GM21381 (cell line): ENCODE data around the gene MNDA.
"Not testable (repeated sequence)": the region's sequence is repeated elsewhere in the genome, so short reads cannot be mapped to it uniquely, and the experiment has no call there.

ENCODE experiments used
- ATAC-seq: cut with Tn5 transposase; IDR thresholded peaks from one replicate; pipeline ENCODE4 v1.9.1; 2021; ENCODE audit warnings: mild to moderate bottlenecking, moderate library complexity; ENCODE audit not compliant: unreplicated experiment

Gene MNDA

GRCh38 chr1:158836038-158836437 is 4.9 kb downstream of the MNDA start:
- no peak for ATAC-seq

- no peak for ATAC-seq
Observed at GRCh38 chr1:158838660-158839059, 7.5 kb downstream of the MNDA start.

- no peak for ATAC-seq
Observed at GRCh38 chr1:158839566-158839965, 8.4 kb downstream of the MNDA start.

GRCh38 chr1:158840236-158840635 is 9.1 kb downstream of the MNDA start:
- no peak for ATAC-seq

- no peak for ATAC-seq
Observed at GRCh38 chr1:158864595-158864994, 33.4 kb downstream of the MNDA start.

GRCh38 chr1:158870438-158870837 is 39.3 kb downstream of the MNDA start:
- ATAC-seq, result not testable (repeated sequence)

GRCh38 chr1:158873141-158873540 is 42.0 kb downstream of the MNDA start:
- no peak for ATAC-seq

GRCh38 chr1:158893654-158894053 is 62.5 kb downstream of the MNDA start:
- no peak for ATAC-seq

GRCh38 chr1:158898722-158899121 is 67.6 kb downstream of the MNDA start:
- ATAC-seq, result no peak
